Activated CD8-positive, alpha-beta memory T cell treated with anti-CD3 and anti-CD28 coated beads, Interleukin-2, amount 10 ng/mL, durations not matched to agents 7 days and 5 days (primary cell): ENCODE results near the gene APLN. TPM values are rescaled to one million over a fixed set of nuclear protein-coding genes. Genes with fewer than 3 reads are reported as not detected.

Experiments
- ATAC-seq: fragments of 150-1000 bp; cut with Tn5 transposase; one replicate; pipeline ENCODE4 v1.10.0; 2021; ENCODE audit warnings: moderate library complexity
- CTCF ChIA-PET: fragments of 350-600 bp; sonication (Branson Sonifier 250); formaldehyde crosslinking; loops from one replicate; lab custom pipeline; 2021; ENCODE audit warnings: antibody characterized with exemption; lab: Charles Lee
- DNase-seq: peaks from one replicate; pipeline ENCODE4 v3.0.0-alpha.2; 2020
- H3K27ac Mint-ChIP-seq: one replicate; pipeline ENCODE4 v1.8.0; 2021; ENCODE audit warnings: mild to moderate bottlenecking, mixed read lengths
- H3K27me3 Mint-ChIP-seq: one replicate; pipeline ENCODE4 v1.8.0; 2021; ENCODE audit warnings: mixed read lengths
- H3K36me3 Mint-ChIP-seq: one replicate; pipeline ENCODE4 v1.8.0; 2021; ENCODE audit warnings: mild to moderate bottlenecking, mixed read lengths
- H3K4me1 Mint-ChIP-seq: one replicate; pipeline ENCODE4 v1.8.0; 2021; ENCODE audit warnings: mixed read lengths
- H3K4me3 Mint-ChIP-seq: one replicate; pipeline ENCODE4 v1.8.0; 2021; ENCODE audit warnings: mild to moderate bottlenecking, moderate library complexity, mixed read lengths
- H3K9me3 Mint-ChIP-seq: one replicate; pipeline ENCODE4 v1.8.0; 2022; ENCODE audit warnings: low read depth, mixed read lengths
- total RNA-seq, 2 experiments: library from RNA; stranded (reverse); gene quantifications; one replicate each; pipeline ENCODE4 v1.2.3, GENCODE V29; 2021

Gene APLN
- total RNA-seq, 2 experiments from 2014 or later: 0.14 to 0.15 TPM

- H3K36me3 Mint-ChIP-seq: no peaks in the 10 kb centered on the region
- H3K9me3 Mint-ChIP-seq: no peaks in the 10 kb centered on the region
- DNase-seq (no peak), ATAC-seq (peak; percentile 71)
- no peak overlapping the region for H3K27ac Mint-ChIP-seq
- peak overlapping the region; percentile 56 for H3K4me3 Mint-ChIP-seq
- CTCF ChIA-PET: interaction anchor here (1.0 to 2.8 kb wide), 7 partner anchors 13 to 176 kb away, joined by 3 to 17 read pairs (median 5); no protein-coding TSS in a partner anchor
- H3K4me1 Mint-ChIP-seq: peaks cover 7% of the 10 kb centered on the region
- H3K27me3 Mint-ChIP-seq: peaks cover 27% of the 10 kb centered on the region
These were observed 645 bp downstream of the APLN start for GRCh38 chrX:129653971-129654651.

DNA sequence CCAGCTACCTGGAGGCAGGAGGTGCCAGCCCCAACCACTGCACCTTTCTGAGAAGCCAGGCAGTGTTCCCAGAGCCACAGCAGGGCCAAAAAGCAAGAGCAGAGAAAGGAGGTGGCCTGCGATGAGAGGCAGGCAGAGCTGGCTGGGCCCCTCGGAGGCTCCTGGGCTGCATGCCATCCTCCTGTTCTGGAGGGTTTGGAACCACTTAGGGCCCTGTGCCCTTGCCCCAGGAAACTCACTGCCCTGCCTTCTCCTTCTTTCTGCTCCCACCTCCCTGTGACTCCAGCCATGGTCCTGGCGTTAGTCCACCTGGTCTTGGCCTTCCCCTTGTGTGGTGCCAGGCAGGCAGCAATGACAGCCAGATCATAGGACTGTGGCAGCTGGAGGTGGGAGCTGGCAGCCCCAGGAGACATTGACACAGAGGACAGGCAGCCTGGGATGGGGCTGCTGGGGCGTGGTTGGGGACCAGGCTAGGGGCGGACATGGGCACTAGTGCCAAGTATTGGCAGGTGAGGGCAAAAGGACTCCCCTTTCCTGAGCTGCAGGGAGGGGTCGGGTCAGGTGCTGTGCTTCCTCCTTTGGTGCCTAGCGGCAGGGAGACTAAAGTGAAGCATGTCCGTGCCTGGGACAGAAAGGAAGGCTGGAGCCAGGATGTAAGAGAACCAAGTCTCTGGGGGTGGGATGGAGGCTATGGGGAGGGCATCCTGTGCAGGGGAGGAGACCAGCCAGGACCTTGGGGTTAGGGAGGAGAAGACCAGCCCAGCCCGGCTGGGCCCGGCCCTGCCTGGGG lies 1.4 kb downstream of the APLN start:
- Mint-ChIP-seq H3K4me3 (peak overlapping the region; percentile 56), H3K4me1 (peaks cover 7% of the 10 kb centered on the region), H3K27ac (no peak overlapping the region), H3K36me3 (no peaks in the 10 kb centered on the region), H3K27me3 (peaks cover 27% of the 10 kb centered on the region), H3K9me3 (no peaks in the 10 kb centered on the region)
- no peak for ATAC-seq
- CTCF ChIA-PET: no interaction called here
- no peak for DNase-seq

DNA sequence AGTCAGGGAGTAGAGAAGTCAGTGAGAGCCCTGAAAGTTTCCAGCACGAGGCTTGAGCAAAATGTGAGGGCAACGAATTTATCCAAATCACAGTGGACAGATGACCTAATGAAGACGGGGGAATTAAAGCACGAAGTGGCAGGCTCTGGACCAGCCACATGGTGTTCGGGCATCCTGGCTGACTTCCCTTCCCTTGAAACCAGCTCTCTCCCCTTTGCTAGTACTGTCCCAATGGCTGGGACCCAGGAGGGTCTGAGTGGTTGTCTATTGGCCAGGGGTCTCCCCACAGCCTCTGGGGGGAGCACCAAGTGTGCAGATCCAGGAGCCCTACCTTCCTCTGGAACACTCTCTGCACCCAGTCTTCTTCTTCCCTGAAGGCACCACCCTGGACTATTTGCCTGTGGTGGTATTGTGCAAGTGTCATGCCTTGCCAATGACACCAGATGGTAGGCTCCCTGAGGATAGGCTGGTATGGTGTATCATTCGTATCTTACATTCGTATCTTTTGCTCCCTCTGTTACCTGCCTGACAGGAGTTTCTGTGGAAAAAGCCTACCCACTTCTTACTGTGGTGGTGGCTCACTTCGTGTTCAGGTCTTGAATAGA lies 2.1 kb downstream of the APLN start:
- H3K27me3 Mint-ChIP-seq: peaks cover 27% of the 10 kb centered on the region
- ATAC-seq (no peak), DNase-seq (no peak)
- no peak overlapping the region for H3K4me3 Mint-ChIP-seq
- peaks cover 7% of the 10 kb centered on the region for H3K4me1 Mint-ChIP-seq
- H3K9me3 Mint-ChIP-seq: no peaks in the 10 kb centered on the region
- CTCF ChIA-PET: no interaction called here
- no peak overlapping the region for H3K27ac Mint-ChIP-seq
- H3K36me3 Mint-ChIP-seq: no peaks in the 10 kb centered on the region

- Mint-ChIP-seq H3K4me3 (no peak overlapping the region), H3K27me3 (peaks cover 27% of the 10 kb centered on the region), H3K36me3 (no peaks in the 10 kb centered on the region), H3K27ac (no peak overlapping the region), H3K4me1 (peaks cover 7% of the 10 kb centered on the region), H3K9me3 (no peaks in the 10 kb centered on the region)
- ATAC-seq: no peak
- no peak for DNase-seq
- CTCF ChIA-PET: no interaction called here
These were observed 2.8 kb downstream of the APLN start for GRCh38 chrX:129651756-129652564.

DNA sequence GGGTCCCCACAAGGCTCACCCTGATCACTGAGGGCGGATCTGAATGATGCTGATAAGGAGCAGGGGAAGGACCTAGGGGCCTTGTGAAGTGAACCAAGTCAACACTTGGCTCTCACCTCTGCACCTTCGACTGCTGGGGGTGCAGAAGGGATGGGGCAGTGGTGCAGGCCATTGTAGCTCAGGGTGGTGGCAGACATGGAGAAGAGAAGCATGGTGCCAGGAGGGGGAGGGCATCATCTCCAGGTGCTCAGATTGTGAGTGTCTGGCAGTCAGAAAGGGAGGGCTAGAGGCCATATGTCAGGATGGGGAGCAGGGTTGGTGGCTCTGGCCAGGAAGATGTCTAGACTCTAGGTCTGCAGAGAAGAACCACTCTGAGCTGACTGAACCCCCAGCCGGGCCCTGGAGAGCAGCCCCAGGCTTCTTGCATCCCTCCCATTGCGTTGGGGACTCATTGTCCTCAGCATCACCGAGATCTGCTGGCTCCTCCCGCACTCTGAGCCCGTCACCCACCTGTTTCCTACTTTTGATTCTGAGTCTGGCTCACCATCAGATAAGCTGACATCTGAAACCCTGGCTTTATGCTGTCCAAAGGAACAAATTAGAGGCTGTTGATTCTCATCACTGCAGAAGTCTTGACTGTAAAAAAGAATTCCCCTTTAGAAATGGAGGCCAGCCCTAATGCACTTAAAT lies 3.8 kb downstream of the APLN start:
- CTCF ChIA-PET: no interaction called here
- peaks cover 26% of the 10 kb centered on the region for H3K27me3 Mint-ChIP-seq
- no peak overlapping the region for H3K4me3 Mint-ChIP-seq
- DNase-seq: no peak
- H3K36me3 Mint-ChIP-seq: no peaks in the 10 kb centered on the region
- H3K9me3 Mint-ChIP-seq: no peaks in the 10 kb centered on the region
- H3K27ac Mint-ChIP-seq: no peak overlapping the region
- H3K4me1 Mint-ChIP-seq: peaks cover 6% of the 10 kb centered on the region
- ATAC-seq: no peak

- ATAC-seq (no peak), DNase-seq (no peak)
- Mint-ChIP-seq H3K9me3 (no peaks in the 10 kb centered on the region), H3K4me1 (no peaks in the 10 kb centered on the region), H3K4me3 (no peak overlapping the region), H3K27ac (no peak overlapping the region), H3K27me3 (peaks cover 19% of the 10 kb centered on the region), H3K36me3 (no peaks in the 10 kb centered on the region)
- CTCF ChIA-PET: no interaction called here
These were observed 4.5 kb downstream of the APLN start for GRCh38 chrX:129650183-129650689.

GRCh38 chrX:129649268-129650182 lies 5.2 kb downstream of the APLN start:
- H3K27ac Mint-ChIP-seq: no peak overlapping the region
- H3K27me3 Mint-ChIP-seq: peaks cover 17% of the 10 kb centered on the region
- no peaks in the 10 kb centered on the region for H3K9me3 Mint-ChIP-seq
- no peak for DNase-seq
- ATAC-seq: no peak
- no peaks in the 10 kb centered on the region for H3K4me1 Mint-ChIP-seq
- no peak overlapping the region for H3K4me3 Mint-ChIP-seq
- no peaks in the 10 kb centered on the region for H3K36me3 Mint-ChIP-seq
- CTCF ChIA-PET: no interaction called here

- Mint-ChIP-seq H3K27ac (no peak overlapping the region), H3K27me3 (peaks cover 16% of the 10 kb centered on the region), H3K36me3 (no peaks in the 10 kb centered on the region), H3K9me3 (no peaks in the 10 kb centered on the region), H3K4me3 (no peak overlapping the region), H3K4me1 (no peaks in the 10 kb centered on the region)
- CTCF ChIA-PET: no interaction called here
- no peak for ATAC-seq
- DNase-seq: no peak
These were observed 6.1 kb downstream of the APLN start for GRCh38 chrX:129648514-129649267.

DNA sequence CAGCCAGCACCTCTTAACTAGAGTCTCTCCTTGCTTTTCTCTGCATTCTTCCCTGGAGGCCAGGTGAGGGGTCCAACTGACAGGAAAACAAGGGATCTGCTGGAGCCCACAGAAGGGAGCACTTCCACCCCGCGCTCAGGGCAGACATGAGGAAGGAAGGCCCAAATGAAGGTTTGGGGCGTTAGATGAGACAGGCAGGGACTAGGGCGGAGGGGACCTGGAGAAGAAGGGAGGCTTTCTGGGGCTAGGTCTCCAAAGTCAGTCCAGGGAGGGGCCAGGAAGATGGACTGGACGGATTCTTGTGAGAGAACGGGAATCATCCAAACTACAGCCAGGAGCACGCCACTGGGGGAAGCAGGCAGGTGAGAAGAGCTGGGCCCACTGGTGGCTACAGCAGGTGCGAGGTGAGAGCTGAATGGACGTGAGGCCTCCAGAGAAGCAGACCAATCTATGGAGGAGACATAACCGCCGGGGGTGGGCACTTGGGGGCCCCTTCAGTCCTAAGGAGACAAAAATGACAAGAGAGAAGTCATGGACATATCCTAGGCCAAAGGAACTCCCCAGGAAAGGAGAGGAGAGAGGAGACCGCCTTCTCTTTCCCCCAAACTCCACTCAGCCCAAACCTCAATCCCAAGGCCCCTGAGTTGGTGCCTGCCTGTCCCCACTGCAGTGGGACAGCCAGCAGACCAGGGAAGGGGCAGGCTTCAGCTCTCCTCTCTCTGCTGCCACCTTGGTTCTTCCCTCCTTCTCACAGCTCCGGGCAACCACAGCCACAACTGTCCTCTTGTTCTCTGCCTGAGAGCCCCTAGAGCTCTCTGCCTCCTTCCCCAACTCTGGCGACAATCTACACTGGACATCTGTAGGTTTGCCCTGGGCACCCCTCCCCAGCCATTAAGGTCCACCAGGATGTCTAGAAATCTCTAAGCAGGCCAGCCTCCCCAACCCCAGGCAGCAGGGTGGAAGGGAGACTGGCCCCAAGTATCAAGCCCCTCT lies 7.0 kb downstream of the APLN start:
- Mint-ChIP-seq H3K27ac (no peak overlapping the region), H3K36me3 (no peaks in the 10 kb centered on the region), H3K4me3 (no peak overlapping the region), H3K27me3 (peaks cover 8% of the 10 kb centered on the region), H3K9me3 (no peaks in the 10 kb centered on the region), H3K4me1 (no peaks in the 10 kb centered on the region)
- ATAC-seq: no peak
- DNase-seq: no peak
- CTCF ChIA-PET: no interaction called here

DNA sequence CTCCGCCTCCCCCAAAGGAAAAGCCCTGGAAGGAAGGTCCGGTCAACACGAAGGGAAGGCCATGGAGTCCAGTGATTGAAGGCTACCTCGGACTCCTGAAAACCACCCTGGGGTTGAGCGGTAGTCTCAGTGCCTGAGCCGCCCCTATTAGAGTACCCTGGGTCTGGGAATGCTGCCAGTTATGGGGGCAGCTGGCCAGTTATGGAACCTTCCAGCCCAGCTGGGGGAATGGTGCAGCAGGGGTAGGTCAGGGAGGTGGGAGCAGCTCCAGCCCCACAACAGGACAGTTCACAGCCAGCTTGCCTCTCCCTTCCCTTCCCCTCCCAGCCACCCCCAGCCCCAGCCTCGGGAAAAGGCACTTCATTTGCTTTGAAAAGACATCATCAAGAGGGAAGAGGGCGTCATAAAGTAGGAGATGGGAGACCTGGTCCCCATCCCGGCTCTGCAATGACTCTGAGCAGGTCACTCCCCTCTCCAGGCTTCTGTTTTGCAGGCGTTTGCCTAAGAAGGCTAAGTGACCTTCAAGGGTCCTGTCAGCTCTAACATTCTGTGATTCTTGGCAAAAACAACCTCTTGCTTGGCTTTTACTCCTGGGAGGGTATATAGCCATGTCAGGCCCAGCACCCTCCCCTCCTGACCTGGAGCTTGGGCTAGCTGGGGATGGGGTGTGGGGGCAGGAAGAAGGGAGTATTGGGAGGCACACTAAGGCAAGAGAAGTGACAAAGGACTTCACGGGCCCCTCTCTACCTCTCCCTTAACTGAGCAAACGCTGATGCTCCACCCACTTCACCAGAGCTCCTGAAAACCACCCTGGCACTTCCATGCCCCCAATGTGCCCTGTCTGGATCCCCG lies 8.0 kb downstream of the APLN start:
- H3K4me1 Mint-ChIP-seq: no peaks in the 10 kb centered on the region
- H3K27me3 Mint-ChIP-seq: no peaks in the 10 kb centered on the region
- H3K9me3 Mint-ChIP-seq: no peaks in the 10 kb centered on the region
- DNase-seq: no peak
- no peak overlapping the region for H3K27ac Mint-ChIP-seq
- CTCF ChIA-PET: interaction anchor here (1.3 kb wide), 1 partner anchor 9 kb away, joined by 4 read pairs; no protein-coding TSS in a partner anchor
- ATAC-seq: no peak
- H3K4me3 Mint-ChIP-seq: no peak overlapping the region
- H3K36me3 Mint-ChIP-seq: no peaks in the 10 kb centered on the region
